AG08395 (cell line): ENCODE data around the gene IGFN1.
A peak's percentile ranks its signal among the peaks of the same experiment; 100 is the strongest.

Experiments
- DNase-seq: peaks from one replicate; pipeline ENCODE4 v3.0.0; 2012; ENCODE audit warnings: mixed read lengths, low spot score

IGFN1 gene

DNA sequence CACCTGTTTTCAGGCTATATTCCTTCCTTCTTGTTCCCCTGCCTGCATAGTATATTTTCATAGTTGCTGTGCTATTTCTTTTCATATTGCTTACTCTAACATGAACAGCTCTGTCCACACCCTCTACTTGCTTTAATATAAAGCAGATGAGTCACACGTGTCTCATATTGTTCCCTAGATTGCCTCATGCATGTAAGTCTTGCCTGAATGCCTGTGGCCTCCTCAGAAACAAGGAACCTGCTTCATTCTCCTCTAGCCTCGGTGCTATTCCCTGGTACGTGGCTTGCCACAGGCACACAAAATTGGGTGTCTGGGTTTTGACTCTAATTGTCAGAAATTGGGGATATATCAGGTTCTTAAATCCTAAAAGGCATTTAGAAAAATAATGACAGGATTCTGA, 76.2 kb downstream of the IGFN1 start:
- peak; percentile 89 for DNase-seq

DNA sequence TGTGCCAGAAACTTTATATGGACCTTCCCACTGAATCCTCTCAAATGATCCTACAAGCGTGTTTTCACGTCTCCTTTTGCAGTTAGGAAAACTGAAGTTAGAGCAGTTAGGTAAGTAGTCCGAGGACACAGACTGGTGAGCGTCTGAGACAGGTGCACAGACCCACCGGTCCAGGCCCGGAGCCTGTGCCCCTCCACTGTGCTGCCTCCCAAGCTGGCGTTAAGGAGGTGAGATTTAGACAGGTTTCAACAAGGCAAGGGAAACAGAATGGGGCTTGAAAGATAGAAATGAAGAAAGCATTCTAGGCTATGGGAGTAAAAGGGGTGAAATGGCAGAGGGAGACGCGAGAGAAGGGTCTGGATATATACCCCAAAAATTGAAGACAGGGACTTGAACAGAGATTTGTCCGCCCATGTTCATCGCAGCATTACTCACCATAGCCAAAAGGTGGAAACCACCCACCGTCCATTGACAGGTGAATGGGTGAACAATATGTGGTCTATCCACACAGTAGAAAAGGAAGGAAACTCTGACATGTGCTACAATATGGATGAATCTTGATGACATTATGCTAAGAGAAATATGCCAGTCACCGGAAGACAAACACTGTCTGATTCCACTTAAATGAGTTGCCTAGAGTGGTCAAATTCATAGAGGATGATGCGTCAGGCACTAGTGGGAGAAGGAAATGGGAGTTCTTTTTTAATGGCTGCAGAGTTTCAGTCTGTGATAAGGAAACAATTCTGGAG, 77.0 kb downstream of the IGFN1 start:
- peak; percentile 21 for DNase-seq

DNA sequence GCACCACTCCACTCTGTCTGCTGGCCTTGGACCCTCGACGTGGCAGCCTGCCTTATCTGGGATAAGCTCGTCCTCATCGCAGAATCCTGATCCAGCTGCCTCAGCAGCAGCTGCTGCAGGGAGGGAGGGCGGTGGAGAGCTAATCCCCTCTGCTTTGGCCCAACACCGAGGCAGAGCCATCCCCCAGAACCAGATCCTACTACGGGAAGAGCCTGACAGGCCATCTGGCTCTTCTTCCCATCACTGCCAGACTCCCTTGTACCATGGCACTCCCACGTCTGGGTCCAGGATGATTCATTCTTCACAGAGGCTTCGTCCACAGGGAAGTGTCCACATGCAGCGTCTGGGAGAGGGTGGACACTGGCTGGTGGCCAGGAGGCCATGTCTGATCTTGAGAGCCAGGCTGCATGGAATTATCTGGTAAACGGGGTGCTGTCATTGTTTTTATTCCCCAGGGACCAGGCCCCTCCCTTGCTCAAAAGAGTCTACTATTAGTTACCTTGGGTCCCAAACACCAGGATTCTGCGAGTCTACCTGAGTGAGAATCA, 78.1 kb downstream of the IGFN1 start:
- DNase-seq = peak; percentile 79

DNA sequence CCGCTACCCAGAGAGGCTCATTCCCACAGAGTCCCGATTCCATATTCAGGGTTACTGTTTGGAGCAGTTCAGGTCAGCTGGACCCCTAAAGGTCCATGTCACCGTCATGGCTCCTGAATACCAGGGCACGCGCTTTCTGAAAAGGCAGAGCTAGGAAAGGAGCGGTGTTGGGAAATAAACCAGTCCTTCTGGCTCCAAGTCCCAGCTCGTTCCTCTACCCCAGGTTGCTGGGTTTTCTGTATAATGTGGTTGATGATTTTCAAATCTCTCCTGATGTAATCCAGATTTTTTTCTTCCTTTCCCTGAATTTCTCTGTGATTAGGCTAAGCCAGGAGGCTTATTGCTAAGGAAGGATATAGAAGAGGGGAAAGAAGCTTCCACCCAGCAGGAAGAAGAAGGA, 78.7 kb downstream of the IGFN1 start:
- DNase-seq = no peak

DNA sequence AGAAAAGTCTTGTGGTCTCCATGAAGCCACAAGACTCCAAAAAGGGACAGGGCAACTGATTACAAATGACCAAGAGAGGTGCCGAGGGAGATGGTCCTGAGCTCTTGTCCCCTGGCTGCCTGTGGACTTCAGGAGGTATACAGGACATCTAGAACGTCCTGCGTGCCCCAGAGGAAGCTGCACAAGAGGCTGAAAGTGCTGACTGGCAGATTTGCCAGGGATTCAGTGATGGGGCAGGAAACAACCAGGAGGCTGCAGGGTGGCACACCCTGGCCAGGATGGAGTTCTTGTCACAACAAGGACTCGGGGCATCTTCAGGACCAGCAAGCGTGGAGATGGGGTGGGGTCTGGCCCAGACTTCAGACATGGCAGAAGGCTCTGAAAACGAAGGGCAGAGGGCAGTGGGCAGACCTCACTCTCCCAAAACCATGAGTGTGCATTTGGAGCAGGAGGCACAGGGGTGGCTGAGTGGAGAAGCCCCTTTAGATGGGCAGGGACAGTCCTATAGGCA, 79.3 kb downstream of the IGFN1 start:
- no peak for DNase-seq

DNA sequence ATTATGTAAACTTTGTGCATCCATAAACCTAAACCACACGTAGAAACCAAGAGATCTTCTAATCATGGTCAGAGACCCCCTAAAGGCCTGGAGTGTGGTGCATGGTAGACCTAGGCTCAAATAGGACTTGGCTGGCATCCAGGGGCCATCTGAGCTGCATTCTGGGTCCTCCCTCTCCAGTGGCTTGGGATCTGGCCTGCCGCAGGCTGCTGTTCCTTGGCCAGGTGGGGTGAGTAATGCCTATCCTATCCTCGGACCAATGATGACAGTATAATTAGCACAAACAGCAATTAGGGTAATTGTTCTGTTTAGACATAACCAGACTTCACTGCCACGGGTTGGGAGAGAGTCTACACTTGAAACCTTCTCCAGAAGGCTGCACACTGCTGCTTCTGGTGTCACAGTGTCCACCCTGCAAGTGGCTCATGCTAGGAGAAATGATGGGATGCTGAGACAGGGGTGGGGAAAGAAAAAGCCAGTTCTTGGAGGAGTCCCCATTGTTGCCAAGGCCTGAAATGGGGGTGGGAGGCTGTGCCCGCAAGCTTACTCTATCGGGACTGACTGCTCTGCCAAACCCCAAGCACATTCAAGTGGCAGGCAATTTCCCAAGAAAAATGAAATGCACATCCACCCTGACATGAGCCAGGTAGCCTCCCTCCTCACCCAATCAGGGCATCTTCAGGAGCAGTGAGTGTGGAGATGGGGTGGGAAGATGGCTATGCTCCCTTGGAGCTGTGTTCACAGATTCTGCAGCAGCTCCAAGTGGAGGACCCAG, 80.2 kb downstream of the IGFN1 start:
- DNase-seq = no peak

DNA sequence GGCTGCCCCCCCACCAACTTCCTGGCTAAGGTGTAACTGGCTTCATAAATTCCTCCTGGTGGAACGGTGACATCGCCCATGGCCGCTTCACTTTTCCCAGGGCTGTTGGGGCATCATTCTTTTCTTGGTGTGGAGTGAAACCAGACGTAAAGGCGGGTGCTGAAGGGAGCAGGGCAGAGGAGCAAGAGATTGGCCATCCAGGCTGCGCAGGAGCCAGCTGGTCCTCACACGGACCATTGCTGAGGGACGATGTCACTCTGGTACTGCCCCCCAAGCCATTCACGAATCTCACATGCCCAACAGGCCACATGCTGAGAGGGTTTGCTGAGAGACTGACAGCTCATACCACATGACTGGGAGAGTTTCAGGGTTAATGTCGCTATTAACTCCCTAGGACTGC, 82.2 kb downstream of the IGFN1 start:
- no peak for DNase-seq

DNA sequence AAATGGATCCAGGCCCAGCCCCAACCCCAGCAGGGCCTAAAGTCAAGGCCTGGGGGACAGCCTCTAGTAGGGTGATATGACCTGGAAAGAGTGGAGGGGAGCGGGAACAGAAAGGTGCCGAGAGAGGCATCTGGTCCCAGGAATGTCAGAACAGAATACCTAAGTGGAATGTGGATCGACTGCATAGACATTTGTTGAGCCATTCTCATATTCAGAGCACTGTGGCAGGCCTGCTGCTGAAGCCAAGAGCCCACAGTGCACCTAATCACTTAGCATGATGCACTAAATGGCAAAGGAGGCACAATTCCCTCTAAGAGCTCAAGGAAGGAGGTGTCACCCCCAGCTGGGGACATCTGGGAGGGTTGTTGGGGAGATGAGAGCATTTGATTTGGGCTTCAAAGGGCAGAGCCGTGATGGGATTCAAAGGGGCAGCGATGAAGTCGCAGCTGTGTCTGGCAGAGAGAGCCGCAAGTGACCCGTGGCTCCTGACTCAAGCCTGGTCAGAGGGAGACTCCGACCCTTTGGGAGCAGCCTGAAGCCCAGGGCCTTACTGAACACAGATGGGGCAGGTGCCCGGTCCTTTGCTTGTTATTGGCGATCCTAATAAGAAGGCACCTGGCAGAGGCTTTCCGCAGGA, 84.1 kb downstream of the IGFN1 start:
- DNase-seq = no peak

DNA sequence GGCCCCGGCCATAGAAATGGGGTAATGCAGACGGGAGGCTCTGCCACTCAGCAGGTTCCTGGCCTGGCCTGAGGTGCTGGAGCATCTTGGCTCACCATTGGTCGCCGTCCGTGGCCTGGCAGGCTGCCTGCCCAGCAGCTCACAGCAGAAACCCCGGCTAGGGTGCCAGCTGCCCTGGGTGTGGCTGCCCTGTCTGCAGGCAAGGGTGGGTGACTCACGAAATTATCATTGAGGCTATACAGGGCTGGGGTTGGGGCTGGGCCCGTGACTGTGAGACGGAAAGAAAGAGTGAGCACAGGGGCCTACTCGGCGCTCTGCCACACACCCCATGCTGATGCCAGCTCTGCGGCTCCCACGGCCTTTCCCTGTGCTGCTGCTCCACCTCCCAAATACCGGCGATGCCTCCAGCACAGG, 84.6 kb downstream of the IGFN1 start:
- peak; percentile 79 for DNase-seq

DNA sequence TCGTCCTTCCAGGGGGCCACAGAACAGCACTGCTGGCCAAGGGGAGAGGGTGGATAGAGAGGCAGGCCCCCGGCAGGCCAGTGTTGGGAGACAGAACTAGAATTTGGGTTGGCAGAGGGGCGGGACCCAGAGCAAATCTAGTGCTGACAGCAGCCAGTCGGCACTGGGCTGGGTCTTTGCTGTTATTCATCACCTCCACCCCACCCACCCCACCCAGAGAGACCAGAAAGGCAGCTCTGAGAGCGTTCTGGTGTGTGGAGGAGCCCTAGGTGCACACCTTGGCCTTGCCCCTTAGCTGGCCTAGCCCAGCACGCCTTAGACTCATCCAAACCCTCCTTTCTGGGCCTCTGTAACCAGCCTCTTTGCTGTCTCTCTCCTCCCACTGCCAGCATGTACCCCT, 86.3 kb downstream of the IGFN1 start:
- DNase-seq = no peak

DNA sequence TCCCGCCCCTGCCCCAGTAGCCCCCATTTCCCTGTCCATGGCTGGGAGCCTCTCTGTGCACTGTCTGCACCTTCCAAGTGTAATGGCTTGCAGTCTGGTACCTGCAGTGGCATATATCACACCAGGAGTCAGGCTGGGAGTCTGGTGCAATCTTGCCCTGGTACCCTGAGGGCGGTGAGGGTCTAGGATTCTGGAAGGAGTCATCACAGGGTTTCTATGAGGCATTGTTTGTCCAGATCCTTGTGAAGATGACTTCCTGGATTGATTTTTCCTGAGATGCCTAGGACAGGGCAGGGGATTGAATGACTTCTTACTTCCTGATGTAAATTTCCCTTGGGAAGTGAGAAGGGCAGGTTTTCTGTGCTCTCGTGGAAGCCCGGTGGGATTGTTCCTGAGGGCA, 86.8 kb downstream of the IGFN1 start:
- no peak for DNase-seq
